Caki2 (cell line): ENCODE data around the gene LYST. TPM values are rescaled to one million over a fixed set of nuclear protein-coding genes. Genes with fewer than 3 reads are reported as not detected.

Source experiments
- DNase-seq: peaks from one replicate; pipeline ENCODE4 v3.0.0-alpha.2; 2015; ENCODE audit warnings: low read depth
- in situ Hi-C: cut with HindIII; loops from 2 replicates; pipeline ENCODE4 v1.10.0; 2016; ENCODE audit warnings: low sequenced_read_pairs, low pct_unique_long_range_greater_than_20kb, mixed read lengths
- total RNA-seq: library from RNA; depleted of rRNA; stranded (reverse); fragments of >200 nt; shearing (Covaris generic); gene quantifications from 2 replicates; pipeline ENCODE4 v1.2.3, GENCODE V29; 2014; ENCODE audit warnings: low replicate concordance

The LYST gene
- total RNA-seq, 1 experiment from 2014 or later, result 11.7 TPM

DNA sequence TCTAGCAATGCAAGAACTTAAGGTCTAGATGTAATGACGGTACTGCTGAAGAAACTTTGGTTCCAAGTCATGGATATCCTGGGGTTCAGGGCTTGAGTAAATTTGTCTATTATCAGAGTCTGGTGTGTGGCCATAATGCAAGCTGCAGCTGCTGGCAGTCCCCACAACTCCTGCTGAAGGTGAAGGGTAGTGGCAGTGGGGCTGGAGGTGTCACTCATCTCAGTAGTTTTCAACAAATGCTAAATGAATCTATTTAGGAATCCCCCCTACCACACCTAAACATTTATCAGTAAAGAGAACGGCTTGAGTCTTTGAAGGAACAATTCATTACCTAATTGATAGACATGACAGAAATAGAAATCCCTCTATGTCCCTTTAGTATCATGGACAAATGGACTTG lies 118.0 kb downstream of the LYST start:
- DNase-seq, result no peak
- in situ Hi-C loops, result no loop called here

DNA sequence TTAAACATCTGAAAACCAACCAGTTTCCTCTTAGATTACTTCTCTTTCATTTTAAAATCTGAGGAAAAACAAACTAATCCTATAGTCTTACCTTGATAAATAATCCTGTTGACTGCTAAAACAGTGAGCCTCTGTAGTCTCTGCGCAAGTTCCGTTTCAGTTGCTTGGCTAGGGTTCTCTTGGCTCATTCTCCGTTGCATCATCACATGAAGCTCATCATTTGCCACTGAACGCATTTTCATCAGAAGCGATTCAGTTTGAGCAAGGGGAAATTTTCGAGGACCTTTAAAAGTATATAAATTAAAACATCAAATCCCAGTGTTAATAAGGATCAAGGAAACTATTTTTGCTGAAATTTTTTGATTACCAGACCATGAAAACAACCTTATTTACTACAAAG lies 120.5 kb downstream of the LYST start:
- in situ Hi-C loops, result no loop called here
- no peak for DNase-seq

DNA sequence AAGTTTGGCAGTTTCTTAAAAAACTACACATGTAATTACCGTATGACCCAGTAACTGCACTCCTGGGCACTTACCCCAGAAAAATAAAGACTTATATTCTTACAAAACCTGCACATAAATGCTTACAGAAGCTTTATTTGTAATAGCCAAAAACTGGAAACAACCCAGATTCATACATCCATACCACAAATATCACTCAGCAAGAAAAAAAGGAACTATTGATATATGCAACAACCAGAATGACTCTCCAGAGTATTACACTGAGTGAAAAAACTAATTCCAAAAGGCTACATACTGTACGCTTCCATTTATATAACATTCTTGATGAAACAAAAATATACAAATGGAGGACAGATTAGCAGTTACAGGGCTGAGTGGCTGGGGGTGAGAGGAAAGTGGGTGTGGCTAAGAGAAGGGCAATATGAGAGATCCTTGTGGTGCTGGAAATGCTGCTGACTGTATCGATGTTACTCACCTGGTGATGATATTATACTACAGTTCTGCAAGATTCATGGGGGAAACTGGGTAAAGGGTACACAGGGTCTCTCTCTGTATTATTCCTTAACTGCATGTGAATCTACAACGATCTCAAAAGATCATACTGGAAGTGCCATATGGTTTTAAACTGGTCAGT lies 121.1 kb downstream of the LYST start:
- in situ Hi-C loops, result no loop called here
- DNase-seq, result no peak

DNA sequence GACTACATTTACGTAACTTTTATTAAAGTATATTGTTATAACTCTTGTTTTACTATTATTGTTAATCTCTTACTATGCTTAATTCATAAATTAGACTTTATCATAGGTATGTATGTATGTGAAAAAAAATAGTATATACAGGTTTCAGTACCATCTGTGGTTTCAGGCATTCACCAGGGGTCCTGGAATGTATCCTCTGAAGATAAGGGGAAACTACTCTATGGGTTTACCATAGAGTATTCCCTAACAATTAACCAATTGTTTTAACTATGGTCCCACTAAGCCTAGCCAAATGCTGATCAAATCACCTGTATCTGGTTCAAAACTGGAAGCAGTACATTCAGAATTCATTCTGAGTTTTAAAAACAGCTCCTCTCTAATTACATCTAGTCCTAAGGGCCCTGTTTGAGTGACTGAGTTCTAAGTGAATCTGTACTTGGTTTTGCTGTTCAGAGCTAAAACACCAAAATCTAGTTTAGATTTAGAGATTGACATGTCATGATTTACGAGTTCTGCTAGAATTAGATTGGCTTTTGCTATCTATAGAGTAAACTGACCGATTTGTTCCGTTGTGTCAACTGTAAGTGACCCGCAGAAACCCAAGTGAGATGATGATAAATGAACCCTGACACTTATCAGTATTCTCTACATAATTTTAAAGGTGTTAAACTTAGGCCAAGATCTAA lies 123.6 kb downstream of the LYST start:
- no peak for DNase-seq
- in situ Hi-C loops, result no loop called here

DNA sequence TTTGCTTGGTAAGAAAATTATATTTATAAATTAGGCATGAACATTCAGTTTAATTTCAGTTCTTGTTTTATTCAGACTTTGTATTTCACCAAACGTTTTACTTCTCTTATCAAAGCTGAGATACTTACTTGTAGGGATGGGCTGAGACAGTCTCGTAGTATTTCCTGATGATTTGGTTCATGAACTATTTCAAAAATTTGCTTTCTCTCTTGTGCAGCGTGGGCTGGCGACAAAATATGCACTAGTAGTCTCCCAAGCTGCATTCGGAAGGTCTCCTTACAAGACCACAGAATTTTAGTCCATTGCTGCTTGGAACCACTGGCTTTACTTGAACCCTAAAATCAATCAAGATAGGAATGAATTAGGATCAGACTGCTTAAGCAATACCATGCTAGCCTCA lies 125.4 kb downstream of the LYST start:
- in situ Hi-C loops, result no loop called here
- no peak for DNase-seq

DNA sequence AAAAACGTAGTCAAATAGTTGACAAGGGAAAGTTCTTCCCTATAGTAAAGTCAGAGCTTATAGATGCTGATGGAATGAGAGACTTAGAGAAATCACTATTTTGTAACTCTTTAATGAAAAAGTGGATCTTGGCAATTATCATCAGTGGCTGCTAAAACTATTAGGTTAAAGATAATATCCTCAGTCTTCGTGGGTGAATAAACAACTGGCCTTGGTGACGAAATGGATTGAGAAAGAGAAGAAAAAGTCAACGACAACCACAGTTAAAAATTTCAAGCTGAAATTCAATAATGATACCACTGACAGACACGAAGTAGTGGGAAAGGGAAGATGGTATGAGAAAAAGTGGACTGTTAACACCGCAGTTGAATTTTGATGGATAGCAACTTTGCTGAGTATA lies 127.1 kb downstream of the LYST start:
- no peak for DNase-seq
- in situ Hi-C loops, result no loop called here

DNA sequence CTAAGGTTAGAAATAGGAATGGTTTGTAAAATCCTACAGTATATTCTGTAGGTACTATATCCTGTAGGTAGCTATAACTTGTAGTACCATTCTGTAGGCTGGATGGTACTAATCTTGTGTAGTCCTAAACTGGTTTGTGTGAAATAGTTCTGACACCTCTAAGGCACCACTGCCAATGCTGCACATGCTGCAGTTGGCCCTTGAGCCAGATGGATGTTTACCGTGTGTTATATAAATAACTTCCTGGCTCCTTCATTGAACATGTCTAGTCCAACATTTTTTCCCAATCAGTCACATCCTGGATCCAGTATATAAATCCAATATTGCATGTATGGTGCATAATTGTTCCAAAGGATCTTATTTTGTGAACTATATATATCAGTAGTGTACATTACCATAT lies 127.6 kb downstream of the LYST start:
- no peak for DNase-seq

DNA sequence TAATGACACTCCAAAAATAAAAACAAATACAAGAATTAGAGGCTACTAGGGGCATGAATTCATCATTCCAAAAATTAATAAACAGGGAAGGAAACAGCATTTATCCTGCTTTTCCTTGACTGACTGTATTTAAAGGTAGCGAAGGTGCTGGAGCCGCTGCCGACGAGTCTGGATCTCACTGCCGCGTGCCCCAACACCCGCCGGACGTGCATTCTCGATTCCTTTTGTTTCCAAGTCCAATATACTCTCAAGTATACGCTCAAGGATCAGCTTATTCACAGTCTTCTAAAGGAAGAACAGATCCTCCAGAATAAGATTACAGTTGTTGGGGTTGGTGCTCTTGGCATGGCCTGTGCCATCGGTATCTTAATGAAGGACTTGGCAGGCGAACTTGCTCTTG lies 129.0 kb downstream of the LYST start:
- in situ Hi-C loops, result no loop called here
- DNase-seq, result no peak

More for the DNA sequence above, 127.6 kb downstream of the LYST start:
- in situ Hi-C loops, result no loop called here

DNA sequence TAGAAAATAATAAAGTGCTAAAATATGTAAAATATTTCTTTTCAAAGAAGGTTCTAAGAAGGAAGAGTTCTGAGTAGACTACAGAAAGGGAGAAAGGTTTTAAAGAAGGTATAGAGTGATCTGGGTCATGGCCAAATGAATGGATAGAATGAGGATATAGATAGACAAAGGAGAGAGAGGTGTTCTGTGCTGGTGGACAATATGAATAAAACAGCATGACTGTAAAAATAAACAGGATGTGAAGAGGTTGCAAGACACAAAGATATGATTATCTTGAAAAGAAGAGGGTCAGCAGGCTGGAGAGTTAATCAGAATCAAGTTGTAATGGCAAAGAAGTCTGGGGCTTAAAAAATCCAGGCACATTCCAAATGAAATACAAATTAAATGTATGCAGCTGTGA lies 130.4 kb downstream of the LYST start:
- in situ Hi-C loops, result no loop called here
- DNase-seq, result no peak

DNA sequence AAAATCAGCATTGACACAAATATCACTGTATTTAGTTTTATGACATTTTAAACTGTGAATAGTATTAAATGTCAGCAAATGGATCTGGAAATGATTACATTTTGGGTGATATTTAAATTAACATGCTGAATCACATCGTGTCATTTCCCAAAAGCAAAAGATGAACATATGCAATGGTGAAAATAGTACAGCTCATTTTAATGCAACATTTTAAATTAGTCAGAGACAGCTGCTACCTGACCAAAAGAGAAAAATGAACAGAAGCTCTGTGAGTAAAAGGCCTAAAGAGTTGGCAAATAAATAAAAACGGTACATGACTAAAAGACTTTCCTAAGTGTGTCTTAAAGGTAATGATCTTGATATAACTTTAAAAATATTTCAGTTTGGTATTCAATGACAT lies 131.1 kb downstream of the LYST start:
- in situ Hi-C loops, result no loop called here
- DNase-seq, result no peak

DNA sequence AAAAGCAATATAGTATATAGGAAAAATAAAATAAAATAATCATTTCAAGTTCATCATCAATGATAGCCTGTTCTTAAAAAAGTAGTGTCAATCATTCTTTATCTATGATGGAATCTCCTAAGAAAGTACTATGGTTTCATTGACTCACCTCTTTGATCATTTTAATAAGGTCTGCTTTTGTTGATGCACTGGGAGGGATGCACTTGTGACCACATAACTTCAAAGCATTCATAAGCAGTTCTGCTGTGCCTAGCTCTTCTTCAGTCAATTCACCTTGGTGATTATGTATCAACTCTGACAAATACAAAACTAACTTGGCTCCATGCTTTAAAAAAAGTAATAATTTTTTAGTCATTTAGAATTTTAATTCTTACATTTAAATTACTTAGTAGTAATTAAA lies 132.4 kb downstream of the LYST start:
- in situ Hi-C loops, result no loop called here
- DNase-seq, result no peak

DNA sequence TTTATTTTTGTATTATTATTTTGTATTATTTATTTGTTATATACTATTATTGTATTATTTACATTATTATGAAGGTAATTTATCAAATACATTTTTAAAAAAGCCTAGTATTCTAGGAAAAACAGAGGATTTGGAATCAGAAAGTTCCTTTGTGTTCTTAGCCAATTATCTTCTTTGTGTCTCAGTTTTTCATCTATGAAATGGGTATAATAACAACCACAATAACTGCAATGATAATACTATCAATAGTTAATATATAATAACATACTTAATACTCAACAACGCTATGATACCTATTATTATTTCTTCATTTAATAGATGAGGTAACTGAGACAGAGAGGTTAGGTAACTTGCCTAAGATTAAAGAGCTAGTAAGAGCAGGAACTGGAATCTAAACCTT lies 136.7 kb downstream of the LYST start:
- in situ Hi-C loops, result no loop called here
- no peak for DNase-seq

DNA sequence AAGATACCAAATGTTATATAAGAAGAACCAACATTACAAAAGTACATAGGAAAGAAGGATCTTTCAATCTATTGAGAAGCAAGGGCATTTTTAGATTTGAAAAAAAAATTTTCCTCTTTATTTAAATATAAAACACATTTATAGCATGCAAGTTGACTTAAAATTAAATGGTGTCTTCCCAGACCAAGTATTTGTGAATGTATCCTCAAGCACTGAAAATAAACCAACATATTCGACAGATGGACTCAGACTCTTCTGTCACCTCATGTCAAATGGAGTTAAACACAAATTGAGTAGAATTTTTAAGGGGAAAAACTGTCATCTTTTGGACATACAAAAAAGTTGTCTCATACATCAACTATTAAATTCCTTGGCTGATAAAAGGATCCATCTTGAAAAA lies 140.1 kb downstream of the LYST start:
- in situ Hi-C loops, result no loop called here
- no peak for DNase-seq

DNA sequence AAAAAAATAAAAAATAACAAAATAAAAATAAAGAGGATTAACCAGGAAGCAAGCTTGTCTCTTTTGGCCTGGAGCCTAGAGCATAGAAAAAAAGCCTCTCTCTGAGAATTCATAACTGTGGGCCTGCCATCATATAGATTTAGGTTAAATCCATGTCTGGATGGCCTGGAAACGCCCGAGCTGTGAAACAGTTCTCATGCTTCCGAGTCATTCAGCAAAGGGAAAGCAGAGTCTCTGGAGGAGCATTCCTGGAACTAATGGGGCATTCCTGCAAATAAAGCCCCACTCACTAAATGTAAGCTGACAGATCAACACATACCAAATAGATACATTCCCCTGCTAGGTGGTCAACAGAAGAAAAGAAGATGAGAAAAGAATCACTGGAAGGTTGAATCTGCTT lies 141.3 kb downstream of the LYST start:
- in situ Hi-C loops, result no loop called here
- DNase-seq, result peak; percentile 31

DNA sequence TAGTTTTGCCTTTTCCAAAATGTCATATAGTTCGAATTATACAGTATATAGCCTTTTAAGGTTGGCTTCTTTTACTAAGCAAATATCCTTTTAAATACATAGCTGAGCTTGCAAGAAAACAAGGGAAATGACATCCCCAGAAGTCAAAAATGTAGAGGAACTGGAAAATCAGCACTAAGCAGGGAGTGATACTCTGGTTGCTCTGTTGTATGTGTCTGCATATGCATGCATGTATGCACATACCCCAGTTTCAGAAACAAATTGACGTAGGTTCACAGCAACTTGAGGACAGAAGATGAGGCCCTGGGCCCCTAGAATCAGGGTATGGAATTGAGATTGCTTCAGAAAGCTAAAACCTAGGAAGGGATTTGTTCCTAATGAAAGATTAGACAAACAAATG lies 142.0 kb downstream of the LYST start:
- DNase-seq, result no peak
- in situ Hi-C loops, result no loop called here

DNA sequence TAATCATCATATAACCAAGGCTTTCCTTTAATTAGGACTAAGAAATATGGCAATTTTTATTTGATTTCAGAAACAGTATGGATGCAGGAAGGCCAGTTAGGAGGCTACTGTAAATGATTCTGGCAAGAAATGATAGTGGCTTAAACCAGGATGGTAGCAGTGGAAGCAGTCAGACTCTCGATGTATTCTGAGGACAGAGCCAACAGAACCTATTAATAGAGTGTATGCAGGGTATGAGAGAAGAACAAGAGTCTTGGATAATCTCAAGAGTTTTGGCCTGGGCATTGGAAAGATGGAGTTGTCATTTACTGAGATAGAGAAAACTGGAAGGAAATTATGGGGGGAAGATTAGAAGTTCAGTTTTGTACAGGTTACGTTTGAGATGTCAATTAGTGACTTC lies 143.8 kb downstream of the LYST start:
- no peak for DNase-seq
- in situ Hi-C loops, result no loop called here

DNA sequence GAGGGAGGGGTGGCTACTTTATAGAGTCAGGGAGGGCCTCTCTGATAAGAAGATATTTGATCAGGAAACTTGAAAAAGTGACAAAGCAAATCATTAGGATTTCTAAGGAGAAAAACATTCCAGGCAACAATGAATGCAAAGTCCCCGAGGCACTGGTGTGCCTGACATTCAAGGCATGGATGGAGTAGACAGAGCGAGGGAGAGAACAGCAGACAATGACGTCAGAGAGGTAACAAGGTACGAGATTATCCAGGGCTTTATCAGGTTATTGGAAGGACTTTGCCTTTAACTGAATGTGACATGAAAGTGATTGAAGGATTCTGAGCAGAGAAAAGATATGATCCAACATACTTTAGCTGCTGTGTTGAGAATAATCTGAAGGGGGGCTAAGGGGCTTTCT lies 144.7 kb downstream of the LYST start:
- in situ Hi-C loops, result no loop called here
- no peak for DNase-seq

DNA sequence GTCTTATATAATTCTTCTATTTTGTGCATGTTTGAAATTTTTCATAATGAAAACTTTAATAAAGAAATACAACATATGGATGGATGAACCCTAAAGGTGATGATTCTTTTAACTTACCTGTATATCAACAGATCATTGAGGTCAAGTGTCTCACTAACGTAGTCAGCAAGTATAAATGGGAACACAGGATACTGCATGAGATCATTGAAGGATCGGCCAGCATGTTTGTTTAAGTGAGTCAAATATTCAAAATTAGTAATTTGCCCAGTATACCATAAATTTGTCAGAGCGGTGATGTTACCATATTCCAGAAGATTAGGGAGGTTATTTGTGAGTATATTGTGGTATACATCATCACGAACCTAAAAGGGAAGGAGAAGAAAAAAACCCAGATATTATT lies 146.2 kb downstream of the LYST start:
- no peak for DNase-seq
- in situ Hi-C loops, result no loop called here

DNA sequence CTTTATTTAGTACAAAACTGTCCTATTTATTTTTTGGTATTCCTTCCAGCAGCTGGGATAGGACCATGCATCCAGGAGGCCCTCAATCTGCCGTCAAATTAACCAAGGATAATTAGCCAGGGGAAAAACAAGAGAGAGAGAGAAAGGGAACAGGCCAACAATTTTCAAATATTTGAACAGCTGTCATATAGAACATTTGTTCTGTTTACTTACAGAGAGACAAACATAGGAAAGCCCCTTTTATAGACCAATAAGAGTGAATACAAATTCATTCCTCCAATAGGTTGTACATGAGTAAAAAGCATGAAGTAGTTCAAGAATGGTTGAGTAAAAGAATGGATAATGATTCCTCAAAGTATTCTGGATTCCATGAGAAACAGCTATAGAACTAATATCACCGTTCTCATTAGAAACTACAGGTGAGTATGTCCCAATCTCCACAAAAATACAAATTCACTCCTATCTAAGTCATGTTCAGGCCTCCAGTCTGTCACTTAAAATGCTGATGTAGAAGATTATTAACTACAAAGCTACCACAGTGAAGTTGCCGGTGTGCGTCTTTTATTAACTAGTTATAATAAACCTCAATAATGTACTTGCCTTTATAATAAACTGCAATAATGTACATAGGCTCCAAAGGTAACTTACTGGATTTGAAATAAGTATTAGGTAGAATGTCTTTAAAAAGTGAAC lies 152.4 kb downstream of the LYST start:
- in situ Hi-C loops, result no loop called here
- no peak for DNase-seq

DNA sequence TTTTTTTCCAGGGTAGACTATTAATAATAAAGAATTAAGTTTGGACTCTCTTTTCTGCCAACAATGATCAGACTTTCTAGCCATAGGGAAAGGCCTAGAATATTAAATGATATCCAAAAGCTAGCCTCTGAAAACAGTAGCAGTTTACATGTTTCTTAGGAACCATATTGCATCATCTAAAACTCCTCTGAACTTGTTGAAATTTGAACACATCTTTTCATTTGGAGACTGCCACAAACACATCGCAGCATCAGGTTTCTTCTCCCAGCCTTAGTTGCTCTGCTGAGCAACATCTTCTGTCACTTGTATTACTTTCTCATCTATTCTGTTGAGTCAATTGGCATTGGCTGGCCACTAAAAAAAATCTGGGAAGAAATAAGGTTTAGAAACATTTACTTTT lies 153.9 kb downstream of the LYST start:
- DNase-seq, result no peak
- in situ Hi-C loops, result no loop called here
